GM19372 (cell line): ENCODE results near the gene NEAT1.

Experiments used
- ATAC-seq: cut with Tn5 transposase; IDR thresholded peaks from one replicate; pipeline ENCODE4 v1.9.1; 2021; ENCODE audit warnings: mild to moderate bottlenecking, low read depth, moderate library complexity; ENCODE audit not compliant: unreplicated experiment

The NEAT1 gene

GRCh38 chr11:65432686-65433582, 10.3 kb downstream of the NEAT1 start:
- ATAC-seq, result no peak

- no peak for ATAC-seq
Measured at GRCh38 chr11:65433657-65434056, 11.1 kb downstream of the NEAT1 start.

- ATAC-seq, result no peak
Measured at GRCh38 chr11:65434057-65434666, 11.6 kb downstream of the NEAT1 start.

GRCh38 chr11:65434667-65435410, 12.2 kb downstream of the NEAT1 start:
- no peak for ATAC-seq

DNA sequence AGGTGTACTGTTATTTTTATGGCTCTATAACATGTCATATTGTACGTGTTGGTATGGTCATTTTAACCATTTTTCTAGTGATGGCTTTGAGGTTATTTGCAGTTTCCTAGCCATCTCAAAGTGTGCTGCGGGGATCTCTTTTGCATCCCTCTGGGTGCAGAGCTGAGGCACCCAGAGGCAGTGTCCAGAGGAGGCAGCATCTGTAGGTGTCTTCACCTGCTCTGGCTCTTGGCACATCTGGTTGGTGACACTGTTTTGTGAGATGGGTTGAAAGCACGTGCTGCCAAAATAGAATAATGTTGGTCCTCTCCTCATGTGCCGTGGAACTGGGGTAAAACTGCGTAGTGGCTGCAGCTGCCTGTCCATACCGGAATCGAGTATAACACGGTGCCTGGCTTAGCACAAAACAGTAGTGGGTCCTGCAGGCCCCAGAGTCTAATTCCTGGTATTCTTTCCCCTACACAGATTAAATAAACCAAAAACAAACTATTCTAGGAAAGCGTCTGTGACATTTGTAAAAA, 12.9 kb downstream of the NEAT1 start:
- no peak for ATAC-seq

DNA sequence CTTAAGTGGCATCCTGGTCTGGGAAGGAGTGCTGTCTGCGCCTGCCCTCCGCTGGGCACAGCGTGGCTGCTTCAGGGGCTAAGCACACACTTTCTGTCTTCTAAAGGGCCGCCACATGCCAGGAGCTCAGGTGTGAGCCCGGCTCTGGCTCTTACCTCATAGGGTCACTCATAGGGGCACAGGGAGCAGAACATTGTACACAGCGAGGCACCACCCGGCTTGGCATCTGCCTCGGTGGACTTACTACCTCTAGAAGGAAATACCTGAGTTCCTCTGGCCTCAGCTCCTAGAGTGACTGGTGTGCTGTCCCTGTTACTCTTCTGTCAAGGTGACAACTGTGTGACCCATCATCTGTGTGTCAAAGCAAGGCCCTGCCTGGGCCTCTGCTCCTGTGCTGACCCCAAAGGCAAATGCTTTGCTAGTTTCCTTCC, 13.4 kb downstream of the NEAT1 start:
- no peak for ATAC-seq

DNA sequence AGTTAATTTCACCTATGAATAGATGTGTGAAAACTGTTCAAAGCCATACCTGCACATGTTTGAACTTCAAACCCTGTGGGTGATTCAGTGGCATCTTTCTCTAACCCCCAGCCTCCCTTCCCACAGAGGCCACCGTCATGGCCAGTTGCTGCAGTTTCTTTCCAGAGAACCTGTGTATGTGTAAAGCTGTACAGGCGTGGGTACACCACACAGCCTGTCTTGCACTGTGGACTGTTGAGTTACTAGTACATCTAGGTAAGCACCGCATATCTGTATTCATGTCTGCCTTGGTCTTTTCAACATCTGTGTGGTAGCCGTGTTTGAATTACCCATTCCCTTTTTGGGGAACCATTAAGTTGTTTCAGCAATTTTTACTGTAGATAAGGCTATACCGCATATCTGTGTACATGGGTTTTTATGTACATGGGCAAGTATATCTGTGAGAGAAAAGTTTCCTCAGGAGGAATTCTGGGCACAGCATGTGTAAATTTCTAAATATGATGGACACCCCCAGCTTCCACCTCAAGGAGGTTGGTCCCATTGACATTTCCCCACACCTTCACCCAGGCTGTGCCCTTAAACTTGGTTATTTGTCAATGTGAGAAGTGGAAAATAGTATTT, 13.9 kb downstream of the NEAT1 start:
- no peak for ATAC-seq

DNA sequence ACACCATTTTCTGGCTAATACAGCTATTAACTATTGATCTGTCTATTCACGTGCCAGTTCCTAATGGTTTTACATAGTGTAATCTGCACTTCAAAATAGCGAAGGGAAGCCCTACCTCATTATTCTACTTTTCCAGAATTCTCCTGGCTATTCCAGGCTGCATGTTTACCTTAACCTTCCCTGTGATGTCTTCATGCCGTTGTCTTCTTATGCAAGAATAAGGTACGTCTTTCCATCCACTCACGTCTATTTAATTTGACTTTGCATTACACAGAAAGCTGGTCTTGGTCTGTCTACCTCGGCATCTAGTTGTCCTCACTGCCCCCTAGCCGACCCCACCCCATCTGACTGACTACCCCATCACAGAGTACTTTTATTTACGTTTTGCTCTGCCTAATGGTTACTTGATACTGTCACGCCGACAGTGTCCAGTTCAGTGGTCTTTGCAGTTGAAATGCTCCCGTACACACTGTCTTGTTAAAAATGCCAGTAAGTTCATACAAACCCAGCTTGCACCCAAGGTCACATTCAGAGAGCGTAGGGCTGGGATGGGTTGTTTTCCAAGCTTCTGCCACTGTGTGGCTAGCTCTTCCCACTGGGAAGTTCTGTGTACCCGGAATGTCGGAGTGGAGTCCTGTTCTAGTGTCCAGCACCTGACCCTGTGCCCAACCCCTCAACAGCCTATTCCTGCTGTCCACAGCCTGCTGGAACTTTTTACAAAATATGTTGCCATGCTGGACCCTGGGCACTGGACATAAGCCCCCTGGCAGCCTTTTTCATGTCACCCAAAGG, 15.0 kb downstream of the NEAT1 start:
- ATAC-seq, result no peak

DNA sequence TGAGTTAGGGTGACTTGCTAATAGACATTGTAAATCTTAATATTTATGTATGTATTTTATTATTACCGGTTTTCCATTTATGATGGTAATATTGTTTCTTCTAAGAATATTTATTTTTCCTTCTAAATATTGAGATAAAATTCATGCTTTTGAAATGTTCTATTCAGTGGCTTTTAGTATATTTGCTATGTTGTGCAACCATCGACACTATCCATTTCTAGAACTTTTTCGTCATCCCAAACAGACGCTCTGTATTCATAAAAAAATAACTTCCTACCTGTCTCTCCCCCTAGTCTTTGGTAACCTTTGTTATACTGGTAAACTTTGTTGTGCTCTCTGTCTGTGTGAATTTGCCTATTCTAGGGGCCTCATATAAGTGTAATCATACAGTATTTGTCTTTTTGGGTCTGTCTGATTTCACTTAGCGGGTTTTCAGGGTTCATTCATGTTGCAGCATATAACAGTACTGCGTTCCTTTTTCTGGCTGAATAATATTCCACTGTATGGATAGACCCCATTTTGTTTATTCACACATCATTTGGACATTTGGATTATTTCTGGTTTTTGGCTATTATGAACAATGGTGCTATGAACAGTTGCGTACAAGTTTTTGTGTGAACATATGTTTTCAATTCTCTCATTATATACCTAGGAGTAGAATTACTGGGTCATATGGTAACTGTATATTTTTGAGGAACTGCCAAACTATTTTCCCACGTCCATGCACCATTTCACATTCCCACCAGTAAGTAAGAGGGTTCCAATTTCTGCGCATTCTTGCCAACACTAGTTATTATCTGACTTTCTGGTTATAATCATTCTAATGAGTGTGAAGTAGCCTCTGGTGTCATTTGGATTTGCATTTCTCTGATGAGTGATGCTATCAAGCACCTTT, 15.9 kb downstream of the NEAT1 start:
- no peak for ATAC-seq

- no peak for ATAC-seq
Measured at GRCh38 chr11:65439331-65440181, 17.0 kb downstream of the NEAT1 start.

GRCh38 chr11:65440831-65441499, 18.4 kb downstream of the NEAT1 start:
- ATAC-seq, result no peak

- ATAC-seq, result no peak
Measured at GRCh38 chr11:65442842-65443331, 20.3 kb downstream of the NEAT1 start.

GRCh38 chr11:65444314-65445051, 21.9 kb downstream of the NEAT1 start:
- ATAC-seq, result no peak

DNA sequence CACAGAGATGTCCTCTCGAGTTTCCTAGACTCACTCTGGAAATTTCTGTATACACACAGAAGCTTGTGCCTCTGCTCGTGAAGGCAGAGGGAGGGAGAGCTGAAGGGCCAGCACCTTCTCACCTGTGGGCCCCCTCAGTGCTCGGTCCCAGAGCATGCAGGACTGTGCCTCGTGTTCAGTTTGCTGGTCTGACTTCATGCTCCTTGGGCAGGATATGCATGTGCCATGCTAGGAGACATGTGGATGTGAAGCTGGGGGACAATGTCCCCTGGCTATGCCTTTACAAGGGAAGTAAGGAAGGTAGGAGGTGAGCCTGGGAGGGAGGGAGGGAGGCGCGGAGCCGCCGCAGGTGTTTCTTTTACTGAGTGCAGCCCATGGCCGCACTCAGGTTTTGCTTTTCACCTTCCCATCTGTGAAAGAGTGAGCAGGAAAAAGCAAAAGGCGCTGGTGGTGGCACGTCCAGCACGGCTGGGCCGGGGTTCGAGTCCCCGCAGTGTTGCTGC, 22.6 kb downstream of the NEAT1 start:
- no peak for ATAC-seq

DNA sequence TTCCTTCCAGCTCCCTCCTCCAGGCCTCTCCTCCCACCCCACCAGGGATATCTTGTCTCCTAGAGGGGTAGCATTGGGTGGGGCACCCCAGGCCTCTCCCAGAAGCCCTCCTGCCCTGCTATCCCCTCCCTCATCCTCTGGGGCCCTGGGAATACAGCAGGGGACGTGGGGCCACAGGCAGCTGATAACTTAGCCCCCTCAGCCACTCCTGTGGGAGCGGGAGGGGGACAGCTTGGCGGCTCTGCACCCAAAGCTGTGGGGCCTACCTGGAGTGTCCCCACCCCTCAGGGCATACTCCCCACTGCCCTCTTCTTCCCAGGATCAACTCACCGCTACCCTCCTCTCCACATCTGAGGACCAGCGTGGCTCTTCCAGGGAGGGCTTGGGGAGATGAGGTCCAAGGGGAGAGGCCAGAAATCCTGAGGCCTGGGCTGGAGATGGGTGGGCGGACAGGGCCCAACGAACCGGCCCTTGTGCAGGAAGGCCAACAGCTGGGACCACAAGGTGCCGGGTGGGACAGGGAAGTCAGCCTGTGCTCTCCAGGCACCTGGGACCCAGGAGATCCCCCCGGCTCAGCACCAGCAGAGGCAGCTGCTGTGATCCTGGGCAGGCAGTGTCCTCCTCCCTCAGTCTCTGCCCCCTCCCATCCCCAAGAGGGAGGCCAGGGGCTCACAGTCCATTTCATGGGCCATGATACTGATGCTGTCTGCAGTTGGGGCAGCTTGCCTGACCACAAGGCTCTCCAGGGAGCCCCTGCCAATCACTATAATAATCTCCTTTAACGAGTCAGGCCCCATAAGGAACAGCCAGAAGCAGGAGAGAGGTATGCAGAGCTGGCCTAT, 23.2 kb downstream of the NEAT1 start:
- no peak for ATAC-seq
